Right cardiac atrium (tissue), 5 donors: ENCODE measurements around the gene INTS11. TPM values are rescaled to one million over a fixed set of nuclear protein-coding genes. Genes with fewer than 3 reads are reported as not detected.

Experiments
- ATAC-seq, 2 donors: fragments of 200-7000 bp; cut with Tn5 transposase; one replicate each; pipeline versions ENCODE4 v1.8.0 to v1.9.1; 2020; ENCODE audit warnings: moderate library complexity in 2 of 2, mild to moderate bottlenecking in 1 of 2
- DNase-seq, 3 donors: peaks; one replicate each; pipeline ENCODE4 v3.0.0-alpha.2; 2020
- H3K27ac ChIP-seq: one replicate; pipeline ENCODE4 v1.5.1; 2013; ENCODE audit warnings: mild to moderate bottlenecking, low read length, control low read depth, moderate library complexity
- H3K27me3 ChIP-seq: one replicate; pipeline ENCODE4 v1.6.1; 2013; ENCODE audit not compliant: control insufficient read depth, insufficient read depth
- H3K4me1 ChIP-seq: one replicate; pipeline ENCODE4 v1.6.1; 2013; ENCODE audit warnings: low read length; ENCODE audit not compliant: control insufficient read depth, insufficient read depth
- H3K4me3 ChIP-seq: one replicate; pipeline ENCODE4 v1.5.1; 2013; ENCODE audit warnings: low read length, control low read depth
- H3K9me3 ChIP-seq: one replicate; pipeline ENCODE4 v1.6.1; 2013; ENCODE audit warnings: low read length; ENCODE audit not compliant: control insufficient read depth
- WGBS: extraction: QIAGEN DNeasy Blood & Tissue Kit; methylation state at CpG from one replicate; pipeline ENCODE4 v1.1.7; 2013; 5-methylcytosine and 5-hydroxymethylcytosine counted together
- intact Hi-C, 4 donors: fragments of 100-400 bp; cut with DNase I; formaldehyde crosslinking; loops; one replicate each; pipeline versions ENCODE4 v1.11.0 to v1.14.0; 2022 to 2023
- polyA plus RNA-seq: library from polyadenylated mRNA; stranded (reverse); fragments of 200-250 nt; gene quantifications from one replicate; pipeline ENCODE4 v1.2.3, GENCODE V29; 2013
- total RNA-seq, 4 donors: library from RNA; stranded (reverse); fragmentation: NEBNext Ultra II Directional; extraction: Animal tissue kit (Norgen Biotek cat#: 25700); gene quantifications; one replicate each; pipeline ENCODE4 v1.2.1, GENCODE V29; 2021
- donor health status: healthy with polysubstance abuse.
- donor health status: DM: no; HTN: yes; CAD: no.
- donor health status: DM: no; HTN: no; CAD: no.
- donor health status: DM: no; HTN: yes; CAD: no; lungs with severe emphysema.
- donor health status: DM: yes; HTN: yes; CAD: no.

The INTS11 gene
- total and polyA plus RNA-seq, 5 donors = 53.1 to 70.3 (median 58.8) TPM

- Histone ChIP-seq H3K4me3 (peak within 1 kb of the TSS; percentile 72), H3K9me3 (no peaks in the 10 kb centered on the region), H3K27ac (peak within 1 kb of the TSS; percentile 80), H3K27me3 (no peaks in the 10 kb centered on the region), H3K4me1 (peaks cover 5% of the 10 kb centered on the region)
- ATAC-seq (peak; percentile 69 to 78), DNase-seq (peak; percentile 96 to 98 (median 97))
- intact Hi-C loops = no loop called here
- under 1% methylated on average over 123 of the region's 131 CpGs for WGBS
Observed at GRCh38 chr1:1307923-1308755, 16.3 kb downstream of the INTS11 start, which contains the start of the genes ACAP3 and PUSL1. TSS of gene ACAP3 (minus strand) at chr1:1307930. CDS start at chr1:1307815, 115 bp downstream. TSS of gene PUSL1 (plus strand) at chr1:1308597. CDS start at chr1:1308644, 47 bp downstream.

GRCh38 chr1:1307261-1307922, 17.1 kb downstream of the INTS11 start:
- Histone ChIP-seq H3K27me3 (no peaks in the 10 kb centered on the region), H3K4me3 (peak overlapping the region; percentile 65), H3K27ac (peak overlapping the region; percentile 74), H3K4me1 (peaks cover 5% of the 10 kb centered on the region), H3K9me3 (no peaks in the 10 kb centered on the region)
- peak; percentile 0 to 3 for ATAC-seq
- DNase-seq = peak; percentile 74 to 88 (median 85)
- WGBS = under 1% methylated on average over 83 of the region's 83 CpGs
- intact Hi-C loops = no loop called here

- Histone ChIP-seq H3K4me3 (peak overlapping the region; percentile 65), H3K9me3 (no peaks in the 10 kb centered on the region), H3K4me1 (peaks cover 5% of the 10 kb centered on the region), H3K27ac (no peak overlapping the region), H3K27me3 (no peaks in the 10 kb centered on the region)
- WGBS = 32% methylated on average over 27 of the region's 27 CpGs
- no peak for ATAC-seq
- DNase-seq = no peak
- intact Hi-C loops = no loop called here
Observed at GRCh38 chr1:1306661-1307260, 17.7 kb downstream of the INTS11 start.

- peaks cover 5% of the 10 kb centered on the region for H3K4me1 ChIP-seq
- no peak overlapping the region for H3K27ac ChIP-seq
- ATAC-seq = no peak
- no peak for DNase-seq
- 24% methylated on average over 11 of the region's 11 CpGs for WGBS
- H3K27me3 ChIP-seq = no peaks in the 10 kb centered on the region
- H3K4me3 ChIP-seq = no peak overlapping the region
- intact Hi-C loops = no loop called here
- no peaks in the 10 kb centered on the region for H3K9me3 ChIP-seq
Observed at GRCh38 chr1:1306070-1306660, 18.3 kb downstream of the INTS11 start.

- peak overlapping the region; percentile 0 for H3K4me3 ChIP-seq
- H3K27me3 ChIP-seq = no peaks in the 10 kb centered on the region
- ATAC-seq (peak; percentile 21 to 57), DNase-seq (peak; percentile 83 to 90 (median 90))
- H3K27ac ChIP-seq = no peak overlapping the region
- peaks cover 5% of the 10 kb centered on the region for H3K4me1 ChIP-seq
- intact Hi-C loops = no loop called here
- WGBS = 24% methylated on average over 25 of the region's 25 CpGs
- H3K9me3 ChIP-seq = no peaks in the 10 kb centered on the region
Observed at GRCh38 chr1:1305300-1306069, 19.0 kb downstream of the INTS11 start.

- Histone ChIP-seq H3K4me1 (peaks cover 5% of the 10 kb centered on the region), H3K27me3 (no peaks in the 10 kb centered on the region), H3K9me3 (no peaks in the 10 kb centered on the region), H3K27ac (peak overlapping the region; percentile 9), H3K4me3 (peak overlapping the region; percentile 2)
- DNase-seq (peak; percentile 79 to 92 (median 92)), ATAC-seq (peak; percentile 2 to 9)
- intact Hi-C loops = no loop called here
- 25% methylated on average over 29 of the region's 29 CpGs for WGBS
Observed at GRCh38 chr1:1304331-1305299, 19.8 kb downstream of the INTS11 start.

- Histone ChIP-seq H3K4me1 (peaks cover 5% of the 10 kb centered on the region), H3K27ac (no peak overlapping the region), H3K27me3 (no peaks in the 10 kb centered on the region), H3K4me3 (no peak overlapping the region), H3K9me3 (no peaks in the 10 kb centered on the region)
- DNase-seq (no peak), ATAC-seq (no peak)
- 74% methylated on average over 13 of the region's 13 CpGs for WGBS
- intact Hi-C loops = no loop called here
Observed at GRCh38 chr1:1303736-1304135, 20.7 kb downstream of the INTS11 start.

GRCh38 chr1:1302951-1303509, 21.4 kb downstream of the INTS11 start:
- Histone ChIP-seq H3K9me3 (no peaks in the 10 kb centered on the region), H3K4me1 (peaks cover 5% of the 10 kb centered on the region), H3K4me3 (no peak overlapping the region), H3K27ac (no peak overlapping the region), H3K27me3 (no peaks in the 10 kb centered on the region)
- intact Hi-C loops = no loop called here
- no peak for ATAC-seq
- DNase-seq = no peak
- 78% methylated on average over 31 of the region's 31 CpGs for WGBS

- Histone ChIP-seq H3K4me3 (no peak overlapping the region), H3K4me1 (peaks cover 5% of the 10 kb centered on the region), H3K27ac (no peak overlapping the region), H3K27me3 (no peaks in the 10 kb centered on the region), H3K9me3 (no peaks in the 10 kb centered on the region)
- ATAC-seq = no peak
- 90% methylated on average over 9 of the region's 9 CpGs for WGBS
- intact Hi-C loops = no loop called here
- DNase-seq = no peak
Observed at GRCh38 chr1:1302006-1302430, 22.4 kb downstream of the INTS11 start.
